Psoas muscle (tissue), 8 donors: ENCODE results near the gene TEX54. TPM values are rescaled to one million over a fixed set of nuclear protein-coding genes. Genes with fewer than 3 reads are reported as not detected.
A peak's percentile ranks its signal among the peaks of the same experiment; 100 is the strongest.

ENCODE experiments used
- ATAC-seq, 4 donors: fragments of 200-7000 bp; cut with Tn5 transposase; one replicate each; pipeline ENCODE4 v1.9.1; 2020; ENCODE audit warnings: moderate library complexity in 3 of 4, mild to moderate bottlenecking in 2 of 4
- DNase-seq, 2 donors: peaks; one replicate each; pipeline ENCODE4 v3.0.0-alpha.2; 2020
- H3K27ac ChIP-seq: fragments of 200-600 bp; one replicate; pipeline ENCODE4 v1.8.0; 2022
- H3K27me3 ChIP-seq, 3 donors: fragments of 200-600 bp in 1 of 3; one replicate each; pipeline versions ENCODE4 v1.6.1 to v1.8.0; 2013 to 2022; ENCODE audit warnings: low read length in 2 of 3, mild to moderate bottlenecking in 2 of 3, moderate library complexity in 1 of 3; ENCODE audit not compliant: insufficient read depth in 3 of 3
- H3K36me3 ChIP-seq, 2 donors: fragments of 200-600 bp in 1 of 2; one replicate each; pipeline versions ENCODE4 v1.6.1 to v1.8.0; 2013 to 2022; ENCODE audit warnings: low read depth in 1 of 2, mild to moderate bottlenecking in 1 of 2, moderate library complexity in 1 of 2; ENCODE audit not compliant: insufficient read depth in 1 of 2
- H3K4me1 ChIP-seq: fragments of 200-600 bp; one replicate; pipeline ENCODE4 v1.8.0; 2022
- H3K4me3 ChIP-seq: fragments of 200-600 bp; one replicate; pipeline ENCODE4 v1.8.0; 2022; ENCODE audit warnings: mild to moderate bottlenecking
- H3K9me3 ChIP-seq: fragments of 200-600 bp; one replicate; pipeline ENCODE4 v1.8.0; 2022
- CTCF ChIP-seq: fragments of 200-600 bp; IDR thresholded peaks from one replicate; pipeline ENCODE4 v1.8.0; 2022; ENCODE audit warnings: antibody characterized with exemption
- WGBS, 3 donors: extraction: QIAGEN DNeasy Blood & Tissue Kit; methylation state at CpG; one replicate each; pipeline versions ENCODE4 v1.1.6 to v1.1.7; 2013; 5-methylcytosine and 5-hydroxymethylcytosine counted together
- intact Hi-C, 2 donors: fragments of 100-400 bp; cut with DNase I; formaldehyde crosslinking; loops; one replicate each; pipeline versions ENCODE4 v1.11.0 to v1.14.2; 2022
- polyA plus RNA-seq, 3 donors: library from polyadenylated mRNA; stranded (reverse); fragments of 200-250 nt; gene quantifications; one replicate each; pipeline ENCODE4 v1.2.3, GENCODE V29; 2013
- total RNA-seq, 4 donors: library from RNA; stranded (reverse); fragmentation: NEBNext Ultra II Directional in 2 of 4; extraction: Animal tissue kit (Norgen Biotek cat#: 25700) in 2 of 4; gene quantifications; one replicate each; pipeline versions ENCODE4 v1.2.1 to v1.2.4, GENCODE V29; 2021 to 2023
- donor health status: healthy with polysubstance abuse.
- donor health status: DM: no; HTN: no; CAD: no; lungs with moderate emphysema.
- donor health status: Bipolar disorder and iron deficiency.
- donor health status: healthy.
- donor health status: DM: yes; HTN: yes; CAD: no.
- donor health status: DM: no; HTN: no; CAD: no.
- donor health status: DM: no; HTN: no; CAD: no.
- donor health status: DM: yes; HTN: yes; CAD: no.

The TEX54 gene
- total and polyA plus RNA-seq, 7 donors = not detected

DNA sequence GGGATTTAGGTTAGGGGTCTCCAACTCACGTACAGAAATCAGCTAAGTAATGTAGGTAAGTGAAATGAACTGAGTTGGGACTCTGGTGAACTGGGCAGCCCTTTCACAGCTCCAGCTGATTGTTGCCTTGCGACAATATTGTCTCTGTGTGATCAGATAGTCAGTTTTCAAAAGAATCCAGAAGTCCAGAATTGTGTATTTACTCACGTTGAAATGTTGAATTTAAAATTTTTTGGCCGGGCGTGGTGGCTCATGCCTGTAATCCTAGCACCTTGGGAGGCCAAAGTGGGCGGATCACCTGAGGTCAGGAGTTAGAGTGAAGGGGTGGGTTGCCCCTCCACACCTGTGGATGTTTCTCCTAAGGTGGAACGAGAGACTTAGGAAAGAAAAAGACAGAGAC lies 25.6 kb upstream of the TEX54 start:
- ATAC-seq (no peak), DNase-seq (no peak)
- Histone ChIP-seq H3K9me3 (no peaks in the 10 kb centered on the region), H3K36me3 (peaks cover 12 to 20% of the 10 kb centered on the region in 2 donors), H3K27me3 (no peaks in the 10 kb centered on the region), H3K27ac (no peak overlapping the region), H3K4me3 (no peak overlapping the region), H3K4me1 (peaks cover 19% of the 10 kb centered on the region)
- no peak for TF ChIP-seq CTCF
- intact Hi-C loops = loop anchor here in 1 of 2 donors (10.0 kb wide), 1 partner anchor 283 kb away; the partner anchor contains the start of gene EEF1G
- 73 to 81% (median 77%) methylated on average over 7 of the region's 7 CpGs for WGBS, 3 donors

GRCh38 chr11:62857541-62857982 lies 24.9 kb upstream of the TEX54 start:
- H3K9me3 ChIP-seq = no peaks in the 10 kb centered on the region
- no peaks in the 10 kb centered on the region for H3K27me3 ChIP-seq
- peaks cover 14 to 26% of the 10 kb centered on the region in 2 donors for H3K36me3 ChIP-seq
- H3K27ac ChIP-seq = no peak overlapping the region
- WGBS, 3 donors = 63 to 78% (median 75%) methylated on average over 2 of the region's 2 CpGs
- DNase-seq (no peak), ATAC-seq (no peak)
- no peak overlapping the region for H3K4me3 ChIP-seq
- TF ChIP-seq CTCF = no peak
- intact Hi-C loops = loop anchor here in 1 of 2 donors (10.0 kb wide), 1 partner anchor 283 kb away; the partner anchor contains the start of gene EEF1G
- H3K4me1 ChIP-seq = peaks cover 23% of the 10 kb centered on the region

DNA sequence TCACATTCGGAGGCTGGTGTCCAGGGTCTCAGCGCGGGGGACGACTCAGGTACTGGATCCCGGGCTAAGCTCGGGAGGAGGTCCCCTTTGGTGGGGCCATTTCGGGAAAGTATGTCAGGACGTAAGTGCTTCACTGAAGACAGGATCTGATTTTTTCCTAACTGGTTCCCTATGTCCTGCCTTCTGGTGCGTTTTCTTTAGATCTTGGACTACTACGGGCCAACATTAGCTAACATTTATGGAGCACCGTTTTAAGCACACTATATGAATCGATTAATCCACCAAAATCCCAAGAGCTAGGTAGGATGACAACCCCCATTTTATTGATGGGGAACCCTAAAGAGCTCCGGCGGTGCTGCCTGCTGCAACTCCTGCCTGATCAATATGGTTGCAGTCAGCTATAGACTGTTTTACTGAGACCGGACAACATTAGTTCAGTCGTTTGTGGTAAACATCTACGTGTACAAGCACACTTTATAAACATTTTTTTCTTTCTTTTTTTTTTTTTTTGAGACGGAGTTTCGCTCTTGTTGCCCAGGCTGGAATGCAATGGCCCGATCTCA lies 23.8 kb upstream of the TEX54 start:
- peak overlapping the region; percentile 89 for H3K27ac ChIP-seq
- WGBS, 3 donors = 6 to 10% (median 9%) methylated on average over 20 of the region's 20 CpGs

GRCh38 chr11:62855571-62856332 lies 23.1 kb upstream of the TEX54 start:
- Histone ChIP-seq H3K9me3 (no peaks in the 10 kb centered on the region), H3K27me3 (no peaks in the 10 kb centered on the region), H3K4me3 (peak overlapping the region; percentile 91), H3K27ac (peak overlapping the region; percentile 89), H3K4me1 (peaks cover 23% of the 10 kb centered on the region), H3K36me3 (peaks cover 14 to 43% of the 10 kb centered on the region in 2 donors)
- peak; percentile 96 to 98 for DNase-seq
- no peak for TF ChIP-seq CTCF
- intact Hi-C loops = loop anchor here in 1 of 2 donors (10.0 kb wide), 1 partner anchor 281 kb away; the partner anchor contains the start of gene EEF1G
- ATAC-seq = peak; percentile 97 to 99 (median 98)
- WGBS, 3 donors = 0 to 1% (median 0%) methylated on average over 54 of the region's 54 CpGs

More for the DNA sequence above, 23.8 kb upstream of the TEX54 start:
- intact Hi-C loops = loop anchor here in 1 of 2 donors (10.0 kb wide), 1 partner anchor 282 kb away; the partner anchor contains the start of gene EEF1G
- no peak for DNase-seq
- H3K9me3 ChIP-seq = no peaks in the 10 kb centered on the region
- H3K4me3 ChIP-seq = peak overlapping the region; percentile 91
- no peaks in the 10 kb centered on the region for H3K27me3 ChIP-seq
- no peak for TF ChIP-seq CTCF
- ATAC-seq = peak in 1 of 4 donors; percentile 2
- peaks cover 23% of the 10 kb centered on the region for H3K4me1 ChIP-seq
- peaks cover 14 to 37% of the 10 kb centered on the region in 2 donors for H3K36me3 ChIP-seq
